Measurements from ENCODE around the gene SLC9A7.

- TF ChIP-seq EZH2 (IDR thresholded peaks at IDR 0.05; ENCODE audit: insufficient read depth, poor library complexity, severe bottlenecking) = no peak
- no peak for TF ChIP-seq EZH2phosphoT487 (IDR thresholded peaks at IDR 0.05; ENCODE audit: insufficient read depth, low read depth)
These were observed 54.0 kb downstream of the SLC9A7 start for GRCh38 chrX:46704767-46705386.
